Tibial nerve (tissue), 4 donors: Measurements from ENCODE around the gene STAT3.

Experiments
- CTCF ChIP-seq, 5 experiments: fragments of 200-600 bp in 3 of 5; fragments of 450-650 bp in 2 of 5; sonication (generic) in 3 of 5; IDR thresholded peaks; one replicate each; pipeline ENCODE4 v1.5.1; 2016 to 2019; ENCODE audit warnings: antibody characterized with exemption in 5 of 5, mild to moderate bottlenecking in 3 of 5, moderate library complexity in 2 of 5
- EP300 ChIP-seq, 2 donors: sonication (generic); formaldehyde crosslinking; IDR thresholded peaks; one replicate each; pipeline ENCODE4 v1.6.1; 2017; ENCODE audit warnings: antibody characterized with exemption in 2 of 2, mild to moderate bottlenecking in 1 of 2

- no peak for TF ChIP-seq CTCF (IDR thresholded peaks at IDR 0.05)
- no peak for TF ChIP-seq EP300 (IDR thresholded peaks at IDR 0.05)
These were observed 26.5 kb downstream of the STAT3 start for GRCh38 chr17:42361781-42362186.
